GM21447 (cell line): ENCODE results near the gene ACAD10.
"Not testable (repeated sequence)": the region's sequence is repeated elsewhere in the genome, so short reads cannot be mapped to it uniquely, and the experiment has no call there.

ENCODE experiments used
- ATAC-seq: cut with Tn5 transposase; IDR thresholded peaks from one replicate; pipeline ENCODE4 v1.9.1; 2021; ENCODE audit not compliant: unreplicated experiment

Gene ACAD10

GRCh38 chr12:111686574-111687105 is 787 bp downstream of the ACAD10 start:
- no peak for ATAC-seq

DNA sequence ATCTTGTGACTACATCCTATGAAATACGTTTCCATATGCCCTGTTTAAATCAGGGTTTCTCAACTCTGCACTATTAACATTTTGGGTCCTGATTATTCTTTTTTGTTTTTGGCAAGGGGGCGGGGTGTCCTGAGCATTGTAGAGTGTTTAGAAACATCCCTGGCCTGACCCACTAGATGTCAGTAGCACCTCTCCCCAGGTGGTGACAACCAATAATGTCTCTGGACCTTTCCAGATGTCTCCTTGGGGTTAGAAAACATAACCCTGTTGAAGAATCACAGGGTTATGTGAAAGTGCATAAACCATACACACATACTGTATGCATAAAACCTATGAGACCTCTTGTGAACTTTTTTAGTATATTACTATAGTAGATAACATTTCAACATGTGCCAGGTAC is 1.4 kb downstream of the ACAD10 start:
- ATAC-seq = no peak

GRCh38 chr12:111687952-111688351 is 2.1 kb downstream of the ACAD10 start:
- no peak for ATAC-seq

GRCh38 chr12:111691262-111691661 is 5.4 kb downstream of the ACAD10 start:
- no peak for ATAC-seq

GRCh38 chr12:111692575-111693210 is 6.8 kb downstream of the ACAD10 start:
- no peak for ATAC-seq

DNA sequence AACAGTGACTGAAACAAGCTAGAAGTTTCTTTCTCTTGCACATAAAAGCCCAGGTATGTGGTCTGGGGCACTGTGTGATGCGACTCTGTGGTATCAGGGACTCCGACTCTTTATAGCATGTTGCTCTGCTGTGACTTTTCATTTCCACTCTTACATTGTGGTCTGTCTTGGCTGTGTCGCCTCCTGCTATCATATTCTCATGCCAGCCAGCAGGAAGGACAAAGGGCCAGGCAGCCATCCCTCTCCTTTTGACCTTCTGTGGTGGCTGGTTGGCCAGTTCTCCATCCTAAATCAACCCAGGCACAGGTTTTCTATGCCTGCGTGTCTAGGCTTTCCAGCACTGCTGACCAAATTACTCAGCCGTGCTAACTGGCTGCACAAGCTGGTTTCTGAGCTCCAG is 8.0 kb downstream of the ACAD10 start:
- ATAC-seq = no peak

DNA sequence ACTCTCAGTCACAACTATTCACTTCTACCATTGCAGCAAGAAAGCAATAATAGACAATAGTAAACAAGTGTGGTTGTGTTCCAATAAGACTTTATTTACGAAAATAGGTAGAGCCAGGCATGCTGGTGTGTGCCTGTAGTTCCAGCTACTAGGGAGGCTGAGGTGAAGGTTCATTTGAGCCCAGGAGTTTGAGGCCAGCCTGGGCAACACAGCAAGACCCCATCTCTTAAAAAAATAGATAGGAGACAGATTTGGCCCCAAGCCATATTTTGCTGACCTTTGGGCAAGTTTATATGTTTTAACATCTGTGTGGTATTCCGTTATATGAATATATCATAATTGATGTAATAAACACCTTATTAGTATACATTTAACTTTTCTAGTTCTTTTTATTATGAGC is 14.1 kb downstream of the ACAD10 start:
- ATAC-seq = no peak

- no peak for ATAC-seq
These were observed 19.8 kb downstream of the ACAD10 start for GRCh38 chr12:111705672-111706071.

DNA sequence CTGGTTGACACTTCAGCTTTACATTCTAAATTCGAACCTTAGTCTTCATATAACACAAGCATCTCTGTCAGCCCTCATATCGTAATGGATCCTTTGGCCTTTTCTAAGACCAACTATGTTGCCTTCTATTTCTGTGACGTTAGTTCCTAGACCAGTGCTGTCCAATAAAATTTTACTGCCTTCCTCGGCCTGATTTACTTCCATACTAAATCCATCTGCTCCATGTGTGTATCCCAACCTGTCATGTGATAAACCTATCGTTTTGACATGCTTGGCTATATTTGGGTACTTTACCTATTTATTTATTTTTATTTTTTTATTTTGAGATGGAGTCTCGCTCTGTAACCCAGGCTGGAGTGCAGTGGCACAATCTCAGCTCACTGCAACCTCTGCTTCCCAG is 20.3 kb downstream of the ACAD10 start:
- no peak for ATAC-seq

- ATAC-seq = no peak
These were observed 29.4 kb downstream of the ACAD10 start for GRCh38 chr12:111715279-111715678.

DNA sequence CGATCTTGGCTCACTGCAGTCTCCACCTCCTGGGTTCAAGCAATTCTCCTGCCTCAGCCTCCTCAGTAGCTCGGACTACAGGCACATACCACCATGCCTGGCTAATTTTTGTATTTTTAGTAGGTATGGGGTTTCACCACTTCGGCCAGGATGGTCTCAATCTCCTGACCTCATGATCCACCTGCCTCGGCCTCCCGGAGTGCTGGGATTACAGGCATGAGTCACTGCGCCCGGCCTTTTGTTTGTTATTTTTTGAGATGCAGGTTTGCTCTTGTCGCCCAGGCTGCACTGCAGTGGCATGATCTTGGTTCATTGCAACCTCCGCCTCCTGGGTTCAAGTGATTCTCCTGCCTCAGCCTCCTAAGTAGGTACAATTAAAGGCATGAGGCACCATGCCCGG is 33.5 kb downstream of the ACAD10 start:
- not testable (repeated sequence) for ATAC-seq

DNA sequence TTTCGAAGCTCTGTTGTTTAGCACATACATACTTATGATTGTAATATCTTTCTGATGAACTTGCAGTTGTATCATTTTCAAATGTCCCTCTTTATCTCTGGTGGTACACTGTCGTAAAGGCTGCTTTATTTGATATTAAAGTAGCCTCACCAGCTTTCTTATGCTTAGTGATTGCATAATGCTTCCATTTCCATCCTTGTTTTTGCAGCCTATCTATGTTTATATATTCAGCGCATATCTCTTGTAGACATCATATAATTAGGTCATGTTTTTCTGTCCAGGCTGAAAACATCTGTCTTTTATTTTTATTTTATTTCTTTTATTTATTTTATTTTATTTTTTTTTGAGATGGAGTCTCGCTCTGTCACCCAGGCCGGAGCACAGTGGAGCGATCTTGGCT is 34.6 kb downstream of the ACAD10 start:
- no peak for ATAC-seq

DNA sequence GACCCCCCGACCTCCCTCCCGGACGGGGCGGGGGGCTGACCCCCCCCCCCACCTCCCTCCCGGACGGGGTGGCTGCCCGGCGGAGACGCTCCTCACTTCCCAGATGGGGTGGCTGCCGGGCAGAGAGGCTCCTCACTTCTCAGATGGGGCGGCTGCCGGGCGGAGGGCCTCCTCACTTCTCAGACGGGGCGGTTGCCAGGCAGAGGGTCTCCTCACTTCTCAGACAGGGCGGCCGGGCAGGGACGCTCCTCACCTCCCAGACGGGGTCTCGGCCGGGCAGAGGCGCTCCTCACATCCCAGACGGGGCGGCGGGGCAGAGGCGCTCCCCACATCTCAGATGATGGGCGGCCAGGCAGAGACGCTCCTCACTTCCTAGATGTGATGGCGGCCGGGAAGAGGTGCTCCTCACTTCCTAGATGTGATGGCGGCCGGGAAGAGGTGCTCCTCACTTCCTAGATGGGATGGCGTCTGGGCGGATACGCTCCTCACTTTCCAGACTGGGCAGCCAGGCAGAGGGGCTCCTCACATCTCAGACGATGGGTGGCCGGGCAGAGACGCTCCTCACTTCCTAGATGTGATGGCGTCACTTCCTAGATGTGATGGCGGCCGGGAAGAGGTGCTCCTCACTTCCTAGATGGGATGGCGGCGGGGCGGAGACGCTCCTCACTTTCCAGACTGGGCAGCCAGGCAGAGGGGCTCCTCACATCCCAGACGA is 38.0 kb downstream of the ACAD10 start:
- not testable (repeated sequence) for ATAC-seq

DNA sequence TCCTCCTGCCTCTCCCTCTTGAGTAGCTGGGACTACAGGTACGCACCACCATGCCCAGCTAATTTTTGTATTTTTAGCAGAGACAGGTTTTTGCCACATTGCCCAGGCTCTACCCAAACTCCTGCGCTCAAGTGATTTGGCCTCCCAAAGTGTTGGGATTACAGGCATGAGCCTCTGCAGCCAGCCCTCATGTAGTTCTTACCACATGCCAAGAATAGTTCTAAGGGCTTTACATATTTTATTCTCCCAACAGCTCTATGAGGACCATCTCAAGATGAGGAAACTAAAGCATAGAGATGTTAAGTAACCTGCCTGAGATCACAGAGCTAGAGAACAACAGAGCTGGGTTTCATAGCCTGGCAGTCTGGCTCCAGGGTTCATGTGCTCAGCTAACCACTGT is 42.9 kb downstream of the ACAD10 start:
- ATAC-seq = no peak

DNA sequence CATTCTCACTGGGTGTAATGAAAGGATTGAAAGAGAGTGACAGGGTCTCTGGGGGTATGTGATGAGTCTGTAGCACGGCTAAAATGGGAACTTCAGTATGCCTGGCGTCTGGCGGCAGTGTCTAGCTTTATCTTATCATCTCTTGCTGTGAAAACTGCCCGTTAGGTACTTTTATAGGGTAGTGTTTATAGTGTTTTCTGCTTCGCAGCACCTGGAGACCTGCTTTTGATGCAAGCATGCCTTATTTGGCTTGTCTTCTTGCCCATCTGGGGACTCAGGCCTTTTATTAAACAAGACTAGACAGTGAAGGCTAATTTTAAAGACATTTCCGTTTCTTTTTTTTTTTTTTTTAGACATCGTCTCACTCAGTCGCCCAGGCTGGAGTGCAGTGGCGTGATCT is 44.6 kb downstream of the ACAD10 start:
- ATAC-seq = no peak

DNA sequence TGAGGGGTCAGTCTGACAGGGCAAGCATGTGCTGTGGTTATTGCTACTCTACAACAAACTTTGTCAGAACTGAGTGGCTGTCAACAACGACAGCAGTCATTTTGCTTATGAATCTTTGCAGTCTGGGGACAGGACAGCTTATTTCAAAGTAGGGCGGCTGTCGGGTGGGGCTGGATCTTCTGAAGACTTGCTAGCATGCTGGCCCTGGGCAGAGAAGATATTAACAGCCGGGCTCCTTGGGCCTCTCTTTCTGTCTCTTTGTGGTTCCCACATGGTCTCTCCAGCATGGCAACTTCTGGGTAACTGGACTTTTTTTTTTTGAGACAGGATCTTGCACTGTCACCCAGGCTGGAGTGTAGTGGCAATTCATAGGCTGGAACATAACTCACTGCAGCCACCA is 46.9 kb downstream of the ACAD10 start:
- ATAC-seq = no peak

- ATAC-seq = no peak
These were observed 47.6 kb downstream of the ACAD10 start for GRCh38 chr12:111733340-111733915.

DNA sequence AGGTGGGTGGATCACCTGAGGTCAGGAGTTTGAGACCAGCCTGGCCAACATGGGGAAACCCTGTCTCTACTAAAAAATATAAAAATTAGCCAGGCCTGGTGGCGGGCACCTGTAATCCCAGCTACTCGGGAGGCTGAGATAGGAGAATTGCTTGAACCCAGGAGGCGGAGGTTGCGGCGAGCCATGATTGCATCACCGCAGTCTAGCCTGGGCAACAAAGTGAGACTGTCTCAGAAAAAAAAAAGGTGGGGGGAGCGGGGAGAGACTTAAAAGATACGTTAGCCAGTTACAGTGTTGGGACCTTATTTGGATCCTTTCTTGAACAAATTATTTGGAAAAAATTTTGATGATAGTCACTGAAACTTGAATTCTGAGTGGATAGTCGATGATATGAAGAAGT is 53.7 kb downstream of the ACAD10 start:
- ATAC-seq = not testable (repeated sequence)

- ATAC-seq = no peak
These were observed 55.5 kb downstream of the ACAD10 start for GRCh38 chr12:111741235-111741812.

- ATAC-seq = no peak
These were observed 59.4 kb downstream of the ACAD10 start for GRCh38 chr12:111745211-111745610.

GRCh38 chr12:111747333-111747732 is 61.5 kb downstream of the ACAD10 start:
- no peak for ATAC-seq

DNA sequence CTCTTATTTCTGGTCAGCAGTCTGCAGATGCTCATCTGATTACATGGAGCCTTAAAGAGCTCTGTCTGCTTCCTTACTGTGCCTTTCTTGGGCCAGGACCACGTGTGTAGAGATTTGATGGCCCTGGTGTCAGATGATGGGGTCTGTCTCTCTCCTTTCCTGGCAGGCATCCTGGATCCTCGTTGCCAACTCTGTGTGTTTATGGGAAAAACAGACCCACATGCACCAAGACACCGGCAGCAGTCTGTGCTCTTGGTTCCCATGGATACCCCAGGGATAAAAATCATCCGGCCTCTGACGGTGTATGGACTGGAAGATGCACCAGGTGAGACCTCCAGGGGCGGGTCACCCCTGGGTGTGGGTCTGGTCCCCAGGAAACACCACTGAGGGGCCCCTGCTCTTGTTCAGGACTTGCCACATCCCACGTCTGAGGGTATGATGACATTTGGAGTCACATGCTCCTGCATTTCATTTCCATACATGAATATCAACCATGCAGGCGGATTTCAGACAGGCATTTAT is 62.4 kb downstream of the ACAD10 start:
- ATAC-seq = no peak
